Activated T-helper 1 cell treated with anti-CD3 and anti-CD28 coated beads, Interleukin-12 subunit alpha, Interleukin-12 subunit beta, Interleukin-2, Interleukin-4 antibody, amounts not matched to agents 30 ng/mL and 10 ng/mL and 1 ng/mL, durations not matched to agents 14 hours and 24 hours and 36 hours (primary cell): ENCODE results near the gene LCN2. TPM values are rescaled to one million over a fixed set of nuclear protein-coding genes. Genes with fewer than 3 reads are reported as not detected.
"Not testable (repeated sequence)": the region's sequence is repeated elsewhere in the genome, so short reads cannot be mapped to it uniquely, and the experiment has no call there.

Source experiments
- DNase-seq: peaks from one replicate; pipeline ENCODE4 v3.0.0; 2021; ENCODE audit warnings: low spot score
- H3K27ac Mint-ChIP-seq: one replicate; pipeline ENCODE4 v1.8.0; 2021; ENCODE audit warnings: mild to moderate bottlenecking, mixed read lengths
- H3K27me3 Mint-ChIP-seq: one replicate; pipeline ENCODE4 v1.8.0; 2022; ENCODE audit warnings: mild to moderate bottlenecking, moderate library complexity, mixed read lengths; ENCODE audit not compliant: insufficient read depth
- H3K36me3 Mint-ChIP-seq: one replicate; pipeline ENCODE4 v1.8.0; 2021; ENCODE audit warnings: low read depth, mixed read lengths
- H3K4me1 Mint-ChIP-seq: one replicate; pipeline ENCODE4 v1.8.0; 2021; ENCODE audit warnings: low read depth, mixed read lengths
- H3K4me3 Mint-ChIP-seq: one replicate; pipeline ENCODE4 v1.8.0; 2021; ENCODE audit warnings: mild to moderate bottlenecking, moderate library complexity, mixed read lengths
- H3K9me3 Mint-ChIP-seq: one replicate; pipeline ENCODE4 v1.8.0; 2021; ENCODE audit warnings: mixed read lengths
- intact Hi-C: fragments of 100-400 bp; cut with micrococcal nuclease; formaldehyde crosslinking; loops from one replicate; pipeline ENCODE4 v1.15.1; 2024
- total RNA-seq: library from RNA; stranded (reverse); gene quantifications from 2 replicates; pipeline ENCODE4 v1.2.3, GENCODE V29; 2022

LCN2 gene
- total RNA-seq, 1 donor from 2014 or later = not detected

- no peak for DNase-seq
- H3K27ac Mint-ChIP-seq = no peak overlapping the region
- peaks cover 9% of the 10 kb centered on the region for H3K4me1 Mint-ChIP-seq
- H3K27me3 Mint-ChIP-seq = no peaks in the 10 kb centered on the region
- peaks cover 27% of the 10 kb centered on the region for H3K36me3 Mint-ChIP-seq
- H3K4me3 Mint-ChIP-seq = no peak overlapping the region
- intact Hi-C loops = no loop called here
- H3K9me3 Mint-ChIP-seq = no peaks in the 10 kb centered on the region
Measured at GRCh38 chr9:128107468-128108268, 41.6 kb upstream of the LCN2 start.

GRCh38 chr9:128108269-128109049 is 40.8 kb upstream of the LCN2 start:
- no peak overlapping the region for H3K4me3 Mint-ChIP-seq
- no peak for DNase-seq
- intact Hi-C loops = no loop called here
- H3K36me3 Mint-ChIP-seq = peaks cover 26% of the 10 kb centered on the region
- no peaks in the 10 kb centered on the region for H3K9me3 Mint-ChIP-seq
- no peak overlapping the region for H3K27ac Mint-ChIP-seq
- H3K4me1 Mint-ChIP-seq = peaks cover 2% of the 10 kb centered on the region
- no peaks in the 10 kb centered on the region for H3K27me3 Mint-ChIP-seq

DNA sequence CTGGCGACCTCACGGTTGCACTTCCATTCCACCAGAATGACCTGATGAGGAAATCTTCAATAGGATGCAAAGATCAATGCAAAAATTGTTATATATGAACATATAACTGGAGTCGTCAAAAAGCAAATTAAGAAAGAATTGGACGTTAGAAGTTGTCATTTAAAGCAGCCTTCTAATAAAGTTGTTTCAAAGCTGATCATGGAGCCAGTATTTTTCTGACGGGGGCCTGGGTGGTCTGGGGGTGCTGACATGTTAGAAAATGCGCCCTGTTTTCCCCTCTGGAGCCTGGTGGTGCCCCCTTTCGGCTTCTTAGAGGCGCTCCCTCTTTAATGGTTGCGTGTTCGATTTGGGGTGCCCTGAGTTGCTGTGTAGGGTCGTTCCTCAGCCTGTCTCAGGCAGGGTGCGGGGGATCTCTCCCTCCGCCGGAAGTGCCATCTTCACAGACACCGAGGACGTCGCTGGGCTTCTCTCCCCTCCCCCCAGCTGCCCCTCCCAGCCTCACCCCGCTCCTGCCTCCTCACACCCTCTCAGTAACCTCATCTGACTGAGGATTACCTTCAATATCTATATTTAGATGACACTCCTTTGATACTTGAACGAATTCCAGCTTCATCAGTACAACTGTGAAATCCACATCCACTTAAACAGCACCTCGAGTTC is 40.1 kb upstream of the LCN2 start:
- no peak overlapping the region for H3K4me3 Mint-ChIP-seq
- H3K4me1 Mint-ChIP-seq = no peaks in the 10 kb centered on the region
- intact Hi-C loops = no loop called here
- peaks cover 29% of the 10 kb centered on the region for H3K36me3 Mint-ChIP-seq
- no peak for DNase-seq
- no peaks in the 10 kb centered on the region for H3K27me3 Mint-ChIP-seq
- H3K9me3 Mint-ChIP-seq = no peaks in the 10 kb centered on the region
- H3K27ac Mint-ChIP-seq = no peak overlapping the region

DNA sequence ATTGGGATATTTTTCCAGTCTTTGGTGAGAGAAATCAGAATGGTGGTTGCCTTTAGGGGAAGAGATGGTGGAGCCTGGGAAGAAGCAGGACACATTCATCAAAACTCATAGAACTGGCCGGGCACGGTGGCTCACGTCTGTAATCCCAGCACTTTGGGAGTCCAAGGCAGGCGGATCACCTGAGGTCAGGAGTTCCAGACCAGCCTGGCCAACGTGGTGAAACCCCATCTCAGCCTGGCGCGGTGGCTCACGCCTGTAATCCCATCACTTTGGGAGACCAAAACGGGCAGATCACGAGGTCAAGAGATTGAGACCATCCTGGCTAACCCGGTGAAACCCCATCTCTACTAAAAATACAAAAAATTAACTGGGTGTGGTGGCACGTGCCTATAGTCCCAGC is 37.5 kb upstream of the LCN2 start:
- H3K36me3 Mint-ChIP-seq = peaks cover 26% of the 10 kb centered on the region
- DNase-seq, H3K27me3 Mint-ChIP-seq, H3K4me1 Mint-ChIP-seq, H3K9me3 Mint-ChIP-seq, intact Hi-C loops, H3K27ac Mint-ChIP-seq, H3K4me3 Mint-ChIP-seq: not testable (repeated sequence)

GRCh38 chr9:128113526-128114325 is 35.5 kb upstream of the LCN2 start:
- Mint-ChIP-seq H3K4me1 (peaks cover 12% of the 10 kb centered on the region), H3K4me3 (no peak overlapping the region), H3K27ac (no peak overlapping the region), H3K27me3 (no peaks in the 10 kb centered on the region), H3K9me3 (no peaks in the 10 kb centered on the region), H3K36me3 (peaks cover 19% of the 10 kb centered on the region)
- no peak for DNase-seq
- intact Hi-C loops = no loop called here

DNA sequence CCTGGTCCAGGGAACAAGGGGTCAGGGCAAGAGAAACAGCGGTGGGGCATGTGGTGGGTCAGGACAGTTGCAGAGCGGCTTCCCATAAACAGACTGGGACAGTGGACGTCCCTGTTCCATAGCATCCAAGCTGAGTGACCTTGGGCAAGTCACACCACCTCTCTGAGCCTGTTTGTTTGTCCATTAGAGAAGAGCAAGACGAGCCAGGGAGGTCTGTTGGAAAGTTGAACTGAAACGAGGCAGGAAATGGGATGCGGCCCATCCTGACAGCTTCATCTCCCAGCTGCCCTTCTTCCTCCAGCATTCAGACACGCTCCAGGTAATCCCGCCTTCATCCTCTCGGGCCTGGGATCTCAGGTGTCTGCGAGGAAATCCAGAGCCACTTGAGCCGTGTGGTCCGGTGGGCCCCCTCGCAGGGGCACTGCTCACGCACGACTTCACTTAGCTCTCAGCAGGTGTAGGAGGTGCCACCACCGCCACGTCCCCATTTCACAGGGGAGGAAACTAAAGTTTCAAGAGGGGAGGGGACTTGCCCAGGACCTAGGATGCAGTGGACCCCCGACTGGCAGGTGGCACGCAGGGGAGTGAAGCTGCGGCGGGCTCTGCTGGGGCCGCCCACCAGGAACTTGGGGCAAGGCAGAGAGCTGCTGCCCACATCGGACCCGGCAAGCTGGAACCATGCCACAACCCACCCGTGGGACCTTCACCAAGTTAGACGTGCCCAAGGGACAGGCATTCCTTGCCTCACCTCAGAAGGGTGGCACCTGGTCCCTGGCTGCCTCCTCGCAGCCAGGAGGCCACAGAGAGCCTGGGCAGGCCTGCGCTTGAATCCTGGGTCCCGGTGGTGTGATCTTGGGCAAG is 34.7 kb upstream of the LCN2 start:
- no peak overlapping the region for H3K4me3 Mint-ChIP-seq
- no peaks in the 10 kb centered on the region for H3K27me3 Mint-ChIP-seq
- intact Hi-C loops = loop anchor here (5.0 kb wide), 1 partner anchor 157 kb away; no protein-coding TSS in a partner anchor
- H3K27ac Mint-ChIP-seq = no peak overlapping the region
- DNase-seq = no peak
- H3K4me1 Mint-ChIP-seq = peaks cover 12% of the 10 kb centered on the region
- peaks cover 13% of the 10 kb centered on the region for H3K36me3 Mint-ChIP-seq
- no peaks in the 10 kb centered on the region for H3K9me3 Mint-ChIP-seq

DNA sequence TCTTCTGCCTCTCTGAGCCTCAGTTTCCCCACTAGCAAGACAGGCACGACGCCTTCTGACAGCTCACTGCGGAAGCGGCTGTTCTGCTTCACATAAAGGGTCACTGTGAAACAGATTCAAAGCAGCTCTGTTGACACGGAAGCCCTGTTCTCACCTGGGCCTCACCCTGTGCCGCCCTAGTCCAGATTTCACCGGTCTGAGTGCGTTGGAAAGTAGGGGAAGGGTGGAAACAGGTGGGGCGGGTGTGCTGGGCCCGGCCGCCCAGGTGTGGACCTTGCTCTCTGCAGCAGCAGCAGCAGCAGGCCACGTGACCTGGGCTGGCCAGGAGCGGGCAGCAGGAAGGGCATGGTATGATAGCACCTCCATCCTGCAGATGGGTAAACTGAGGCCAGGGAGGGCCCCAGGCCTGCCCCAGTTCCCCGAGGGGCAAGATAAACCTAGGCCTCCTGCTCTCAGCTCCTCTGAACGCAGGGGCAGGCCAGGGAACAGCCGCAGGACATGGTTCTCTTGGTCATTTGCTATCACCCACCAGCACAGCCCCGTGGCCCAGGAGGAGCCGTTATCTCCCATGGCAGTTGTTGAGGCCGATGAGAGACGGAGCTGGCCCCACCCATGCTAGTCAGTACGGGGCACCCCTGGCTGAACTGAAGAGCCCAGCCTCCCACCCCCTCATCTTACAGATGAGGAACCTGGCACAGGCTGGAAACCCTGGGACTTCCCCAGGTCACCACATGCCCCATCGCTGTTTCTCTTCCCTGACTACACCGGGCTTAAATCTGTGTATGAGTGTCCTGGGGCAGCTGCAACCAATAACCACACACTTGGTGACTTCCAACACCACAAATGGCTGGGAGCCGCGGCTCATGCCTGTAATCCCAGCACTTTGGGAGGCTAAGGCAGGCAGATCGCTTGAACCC is 33.8 kb upstream of the LCN2 start:
- peaks cover 12% of the 10 kb centered on the region for H3K4me1 Mint-ChIP-seq
- H3K27ac Mint-ChIP-seq = peak overlapping the region; percentile 23
- no peaks in the 10 kb centered on the region for H3K27me3 Mint-ChIP-seq
- H3K36me3 Mint-ChIP-seq = peaks cover 11% of the 10 kb centered on the region
- no peak overlapping the region for H3K4me3 Mint-ChIP-seq
- no peak for DNase-seq
- intact Hi-C loops = loop anchor here (5.0 kb wide), 1 partner anchor 158 kb away; no protein-coding TSS in a partner anchor
- no peaks in the 10 kb centered on the region for H3K9me3 Mint-ChIP-seq

DNA sequence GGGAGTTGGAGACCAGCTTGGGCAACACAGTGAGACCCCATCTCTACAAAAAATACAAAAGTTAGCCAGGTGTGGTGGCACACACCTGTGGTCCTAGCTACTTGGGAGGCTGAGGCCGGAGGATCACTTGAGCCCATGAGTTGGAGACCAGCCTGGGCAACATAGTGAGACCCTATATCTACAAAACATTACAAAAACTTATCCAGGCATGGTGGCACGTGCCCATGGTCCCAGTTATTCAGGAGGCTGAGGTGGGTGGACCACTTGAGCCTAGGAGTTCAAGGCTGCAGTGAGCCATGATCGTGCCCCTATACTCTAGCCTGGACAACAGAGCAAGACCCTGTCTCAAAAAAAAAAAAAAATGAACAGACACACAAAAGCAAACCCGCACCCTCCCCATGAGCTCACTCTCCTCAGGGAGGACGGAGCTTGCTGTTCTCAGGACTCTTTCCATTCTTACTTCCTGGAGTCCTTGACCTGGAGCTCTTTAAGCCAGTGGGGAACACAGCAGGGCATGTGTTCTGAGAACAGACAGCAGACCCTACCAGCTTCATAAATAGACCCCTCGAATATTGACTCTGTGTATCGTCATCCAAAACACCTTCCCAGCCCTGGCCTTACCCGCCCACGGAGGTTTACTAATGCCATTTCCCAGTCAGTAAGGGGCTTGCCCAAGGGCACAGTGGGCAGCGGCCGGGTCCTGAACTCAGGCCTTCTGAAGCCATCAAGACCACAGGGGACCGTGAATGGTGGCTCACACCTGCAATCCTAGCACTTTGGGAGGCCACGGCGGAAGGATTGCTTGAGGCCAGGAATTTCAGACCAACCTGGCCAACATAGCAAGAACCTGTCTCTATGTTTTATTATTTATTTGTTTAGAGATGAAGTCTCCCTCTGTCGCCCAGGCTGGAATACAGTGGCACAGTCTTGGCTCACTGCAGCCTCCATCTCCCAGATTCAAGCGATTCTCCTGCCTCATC is 32.9 kb upstream of the LCN2 start:
- Mint-ChIP-seq H3K27me3 (no peaks in the 10 kb centered on the region), H3K4me1 (peaks cover 12% of the 10 kb centered on the region), H3K27ac (peak overlapping the region; percentile 23), H3K36me3 (peaks cover 9% of the 10 kb centered on the region), H3K9me3 (no peaks in the 10 kb centered on the region), H3K4me3 (no peak overlapping the region)
- DNase-seq = no peak
- intact Hi-C loops = loop anchor here (1.0 to 5.0 kb wide), 4 partner anchors 12 to 173 kb away; no protein-coding TSS in a partner anchor

DNA sequence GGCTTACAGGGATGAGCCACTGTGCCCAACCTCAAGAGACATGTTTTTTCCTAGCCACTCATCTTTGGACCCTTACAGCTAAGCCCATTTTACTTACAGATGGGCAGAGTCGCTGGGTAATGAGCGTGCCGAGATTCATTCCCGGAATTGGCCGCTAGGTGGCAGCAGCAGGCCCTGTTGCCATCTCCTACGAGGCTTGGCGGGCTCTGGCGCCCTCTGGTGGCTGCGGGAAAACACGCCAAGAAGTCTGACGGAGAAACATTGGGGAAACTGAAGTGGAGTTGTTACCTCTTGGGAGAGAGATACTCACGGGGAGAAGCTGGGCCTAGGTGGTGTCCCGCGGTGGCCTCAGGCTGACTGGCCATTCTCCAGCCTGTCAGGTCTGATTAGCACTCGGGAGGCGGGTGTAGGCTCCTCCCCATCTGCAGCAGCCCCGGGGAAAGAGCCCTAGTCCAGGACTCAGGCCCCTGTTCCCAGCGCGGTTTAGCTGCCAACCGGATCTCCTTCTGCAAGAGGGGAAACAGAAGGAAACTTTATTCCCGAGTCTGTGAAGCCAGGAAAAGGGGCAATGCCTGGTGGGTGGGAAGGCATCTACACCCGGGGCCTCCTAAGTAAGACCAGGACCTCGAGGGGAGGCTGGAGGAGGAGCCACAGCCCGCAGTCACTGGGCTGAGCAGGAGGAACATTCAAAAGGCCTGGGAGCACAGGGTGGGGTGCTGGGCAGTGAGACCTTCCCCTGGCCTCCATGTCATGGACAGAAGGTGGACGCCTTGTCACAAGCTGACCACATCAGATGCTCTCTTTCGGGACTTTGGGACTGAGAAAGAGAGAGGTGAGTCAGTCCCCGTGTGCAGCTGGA is 31.4 kb upstream of the LCN2 start:
- H3K4me1 Mint-ChIP-seq = peaks cover 12% of the 10 kb centered on the region
- peak overlapping the region; percentile 66 for H3K27ac Mint-ChIP-seq
- peaks cover 9% of the 10 kb centered on the region for H3K36me3 Mint-ChIP-seq
- intact Hi-C loops = loop anchor here (1.0 to 5.0 kb wide), 4 partner anchors 10 to 175 kb away; no protein-coding TSS in a partner anchor
- DNase-seq = peak; percentile 88
- H3K27me3 Mint-ChIP-seq = no peaks in the 10 kb centered on the region
- H3K9me3 Mint-ChIP-seq = no peaks in the 10 kb centered on the region
- no peak overlapping the region for H3K4me3 Mint-ChIP-seq
